Esophagus squamous epithelium (tissue), 4 donors: ENCODE results near the gene ADAM23.

Source experiments
- CTCF ChIP-seq, 6 experiments: fragments of 450-650 bp in 4 of 6; fragments of 200-600 bp in 2 of 6; sonication (generic) in 2 of 6; IDR thresholded peaks; one replicate each; pipeline ENCODE4 v1.5.1; 2016 to 2019; ENCODE audit warnings: antibody characterized with exemption in 6 of 6, mild to moderate bottlenecking in 4 of 6, moderate library complexity in 4 of 6
- POLR2A ChIP-seq, 4 donors: fragments of 450-650 bp; IDR thresholded peaks; one replicate each; pipeline ENCODE4 v1.6.1; 2017; ENCODE audit warnings: antibody characterized with exemption in 4 of 4, mild to moderate bottlenecking in 4 of 4, moderate library complexity in 3 of 4

GRCh38 chr2:206558492-206558891 lies 115.2 kb downstream of the ADAM23 start:
- no peak for TF ChIP-seq CTCF (IDR thresholded peaks at IDR 0.05)
- no peak for TF ChIP-seq POLR2A (IDR thresholded peaks at IDR 0.05)
